Lung (tissue), 12 donors: ENCODE measurements around the gene TGFBR1. TPM values are rescaled to one million over a fixed set of nuclear protein-coding genes. Genes with fewer than 3 reads are reported as not detected.

Experiments used
- ATAC-seq: fragments of 200-7000 bp; cut with Tn5 transposase; one replicate; pipeline ENCODE4 v1.9.1; 2020; ENCODE audit warnings: moderate number of reproducible peaks; ENCODE audit not compliant: insufficient read depth, low FRiP score
- DNase-seq, 3 donors: peaks; one replicate each; pipeline ENCODE4 v3.0.0-alpha.2; 2013 to 2017
- H3K27ac ChIP-seq, 2 donors: one replicate each; pipeline ENCODE4 v1.5.1; 2013; ENCODE audit warnings: mild to moderate bottlenecking in 2 of 2, moderate library complexity in 2 of 2, control low read depth in 1 of 2, inconsistent platforms in 1 of 2, low read depth in 1 of 2, low read length in 1 of 2
- H3K27me3 ChIP-seq, 3 donors: one replicate each; pipeline ENCODE4 v1.5.1; 2013; ENCODE audit warnings: low read length in 2 of 3; ENCODE audit not compliant: control insufficient read depth in 3 of 3, insufficient read depth in 3 of 3
- H3K36me3 ChIP-seq, 4 donors: one replicate each; pipeline ENCODE4 v1.5.1; 2013; ENCODE audit warnings: low read length in 4 of 4, mild to moderate bottlenecking in 1 of 4, moderate library complexity in 1 of 4; ENCODE audit not compliant: control insufficient read depth in 4 of 4, insufficient read depth in 4 of 4
- H3K4me1 ChIP-seq, 5 donors: one replicate each; pipeline ENCODE4 v1.5.1; 2013; ENCODE audit warnings: low read length in 5 of 5, mild to moderate bottlenecking in 2 of 5, moderate library complexity in 1 of 5; ENCODE audit not compliant: control insufficient read depth in 5 of 5, insufficient read depth in 5 of 5
- H3K4me3 ChIP-seq: one replicate; pipeline ENCODE4 v1.5.1; 2013; ENCODE audit warnings: mild to moderate bottlenecking, control low read depth, moderate library complexity
- H3K9ac ChIP-seq, 2 donors: one replicate each; pipeline ENCODE4 v1.5.1; 2013; ENCODE audit warnings: low read length in 2 of 2, control low read depth in 1 of 2; ENCODE audit not compliant: insufficient read depth in 1 of 2
- H3K9me3 ChIP-seq, 4 donors: one replicate each; pipeline ENCODE4 v1.5.1; 2013; ENCODE audit warnings: low read length in 3 of 4, mild to moderate bottlenecking in 1 of 4, moderate library complexity in 1 of 4; ENCODE audit not compliant: control insufficient read depth in 4 of 4, insufficient read depth in 3 of 4
- CTCF ChIP-seq: IDR thresholded peaks from 2 replicates; pipeline ENCODE4 v1.5.1; 2012; ENCODE audit warnings: mild to moderate bottlenecking; ENCODE audit errors: control extremely low read depth, extremely low read depth
- WGBS, 2 donors: extraction: QIAGEN DNeasy Blood & Tissue Kit; methylation state at CpG; one replicate each; pipeline ENCODE4 v1.1.7; 2013; 5-methylcytosine and 5-hydroxymethylcytosine counted together
- polyA plus RNA-seq, 2 donors: library from polyadenylated mRNA; stranded (reverse); fragments of 200-250 nt; gene quantifications; one replicate each; pipeline ENCODE4 v1.2.1, GENCODE V29; 2013
- total RNA-seq, 2 donors: library from RNA; depleted of rRNA in 1 of 2; stranded (reverse); fragments of >200 nt in 1 of 2; gene quantifications; one replicate each; pipeline ENCODE4 v1.2.1, GENCODE V29; 2014 to 2021
- donor health status: control.
- donor health status: control.
- donor health status: Bipolar disorder and iron deficiency.
- donor health status: healthy.
- donor health status: DM: yes; HTN: yes; CAD: no.

The TGFBR1 gene
- total and polyA plus RNA-seq, 4 donors = 14.2 to 73.2 (median 28.9) TPM

GRCh38 chr9:99060621-99061020 is 44.3 kb upstream of the TGFBR1 start:
- Histone ChIP-seq H3K4me1 (peaks cover 0 to 3% (median 0%) of the 10 kb centered on the region in 5 donors), H3K36me3 (peaks cover 0 to 8% (median 0%) of the 10 kb centered on the region in 4 donors), H3K9me3 (no peaks in the 10 kb centered on the region), H3K9ac (no peak overlapping the region), H3K4me3 (no peak overlapping the region), H3K27ac (no peak overlapping the region), H3K27me3 (no peaks in the 10 kb centered on the region)
- no peak for TF ChIP-seq CTCF
- 77 to 78% methylated on average over 2 of the region's 2 CpGs for WGBS, 2 donors
- DNase-seq (no peak), ATAC-seq (no peak)

GRCh38 chr9:99062549-99062948 is 42.4 kb upstream of the TGFBR1 start:
- TF ChIP-seq CTCF = no peak
- H3K27ac ChIP-seq = no peak overlapping the region
- H3K9ac ChIP-seq = no peak overlapping the region
- no peaks in the 10 kb centered on the region for H3K9me3 ChIP-seq
- DNase-seq = no peak
- 92 to 100% methylated on average over 1 of the region's 1 CpG for WGBS, 2 donors
- ATAC-seq = no peak
- no peaks in the 10 kb centered on the region for H3K27me3 ChIP-seq
- peaks cover 0 to 6% (median 0%) of the 10 kb centered on the region in 5 donors for H3K4me1 ChIP-seq
- peaks cover 0 to 11% (median 0%) of the 10 kb centered on the region in 4 donors for H3K36me3 ChIP-seq
- H3K4me3 ChIP-seq = no peak overlapping the region

- H3K4me1 ChIP-seq = peaks cover 0 to 4% (median 0%) of the 10 kb centered on the region in 5 donors
- peaks cover 0 to 11% (median under 1%) of the 10 kb centered on the region in 4 donors for H3K36me3 ChIP-seq
- no peak for ATAC-seq
- H3K4me3 ChIP-seq = no peak overlapping the region
- no peak for DNase-seq
- H3K27ac ChIP-seq = no peak overlapping the region
- H3K9me3 ChIP-seq = no peaks in the 10 kb centered on the region
- no peak for TF ChIP-seq CTCF
- H3K9ac ChIP-seq = no peak overlapping the region
- H3K27me3 ChIP-seq = no peaks in the 10 kb centered on the region
- WGBS, 2 donors = 97 to 100% methylated on average over 1 of the region's 1 CpG
Observed at GRCh38 chr9:99063522-99063921, 41.4 kb upstream of the TGFBR1 start.

- no peak for TF ChIP-seq CTCF
- Histone ChIP-seq H3K27ac (no peak overlapping the region), H3K4me1 (peaks cover 0 to 13% (median 3%) of the 10 kb centered on the region in 5 donors), H3K9ac (no peak overlapping the region), H3K4me3 (no peak overlapping the region), H3K36me3 (peaks cover 0 to 11% (median under 1%) of the 10 kb centered on the region in 4 donors), H3K27me3 (no peaks in the 10 kb centered on the region), H3K9me3 (no peaks in the 10 kb centered on the region)
- 75 to 90% methylated on average over 3 of the region's 3 CpGs for WGBS, 2 donors
- DNase-seq (no peak), ATAC-seq (no peak)
Observed at GRCh38 chr9:99066571-99066970, 38.3 kb upstream of the TGFBR1 start.
